ENCODE measurements around the gene PLCD1. TPM values are rescaled to one million over a fixed set of nuclear protein-coding genes. Genes with fewer than 3 reads are reported as not detected.

PLCD1 gene
- total and polyA plus RNA-seq, 4 donors, result 12.5 to 30.1 (median 26.4) TPM

GRCh38 chr3:38019658-38020341 is 9.6 kb downstream of the PLCD1 start:
- no peak for DNase-seq (ENCODE audit: low read depth in 4 of 6, low spot score in 6 of 6)
- Histone ChIP-seq H3K36me3 (ENCODE audit: control insufficient read depth, insufficient read depth, low read length) (peaks cover 40% of the 10 kb centered on the region), H3K9me3 (ENCODE audit: control insufficient read depth, insufficient read depth, low read length) (no peaks in the 10 kb centered on the region), H3K27ac (ENCODE audit: low read depth, low read length) (no peak overlapping the region), H3K27me3 (ENCODE audit: control insufficient read depth, insufficient read depth, low read length) (no peaks in the 10 kb centered on the region), H3K4me1 (ENCODE audit: control insufficient read depth, insufficient read depth, low read length) (peaks cover 17% of the 10 kb centered on the region), H3K4me3 (ENCODE audit: low read depth, low read length) (no peak overlapping the region)
- 89% methylated on average over 10 of the region's 10 CpGs for WGBS (ENCODE audit: insufficient coverage)

- Histone ChIP-seq H3K27me3 (ENCODE audit: control insufficient read depth, insufficient read depth, low read length) (no peaks in the 10 kb centered on the region), H3K27ac (ENCODE audit: low read depth, low read length) (no peak overlapping the region), H3K4me3 (ENCODE audit: low read depth, low read length) (no peak overlapping the region), H3K4me1 (ENCODE audit: control insufficient read depth, insufficient read depth, low read length) (peaks cover 8% of the 10 kb centered on the region), H3K9me3 (ENCODE audit: control insufficient read depth, insufficient read depth, low read length) (no peaks in the 10 kb centered on the region), H3K36me3 (ENCODE audit: control insufficient read depth, insufficient read depth, low read length) (peaks cover 40% of the 10 kb centered on the region)
- no peak for DNase-seq (ENCODE audit: low read depth in 4 of 6, low spot score in 6 of 6)
- 91% methylated on average over 11 of the region's 13 CpGs for whole genome bisulfite sequencing (ENCODE audit: insufficient coverage)
These were observed 10.9 kb downstream of the PLCD1 start for GRCh38 chr3:38018296-38019266.

- Histone ChIP-seq H3K36me3 (ENCODE audit: control insufficient read depth, insufficient read depth, low read length) (peaks cover 42% of the 10 kb centered on the region), H3K27ac (ENCODE audit: low read depth, low read length) (no peak overlapping the region), H3K9me3 (ENCODE audit: control insufficient read depth, insufficient read depth, low read length) (no peaks in the 10 kb centered on the region), H3K4me1 (ENCODE audit: control insufficient read depth, insufficient read depth, low read length) (peaks cover 8% of the 10 kb centered on the region), H3K4me3 (ENCODE audit: low read depth, low read length) (no peak overlapping the region), H3K27me3 (ENCODE audit: control insufficient read depth, insufficient read depth, low read length) (no peaks in the 10 kb centered on the region)
- WGBS (ENCODE audit: insufficient coverage), result 80% methylated on average over 7 of the region's 9 CpGs
- DNase-seq (ENCODE audit: low read depth in 4 of 6, low spot score in 6 of 6), result no peak
These were observed 11.8 kb downstream of the PLCD1 start for GRCh38 chr3:38017445-38018295.

- WGBS (ENCODE audit: insufficient coverage), result 94% methylated on average over 5 of the region's 6 CpGs
- no peak overlapping the region for H3K4me3 ChIP-seq (ENCODE audit: low read depth, low read length)
- DNase-seq (ENCODE audit: low read depth in 4 of 6, low spot score in 6 of 6), result no peak
- H3K27ac ChIP-seq (ENCODE audit: low read depth, low read length), result no peak overlapping the region
- H3K27me3 ChIP-seq (ENCODE audit: control insufficient read depth, insufficient read depth, low read length), result no peaks in the 10 kb centered on the region
- no peaks in the 10 kb centered on the region for H3K9me3 ChIP-seq (ENCODE audit: control insufficient read depth, insufficient read depth, low read length)
- peaks cover 8% of the 10 kb centered on the region for H3K4me1 ChIP-seq (ENCODE audit: control insufficient read depth, insufficient read depth, low read length)
- H3K36me3 ChIP-seq (ENCODE audit: control insufficient read depth, insufficient read depth, low read length), result peaks cover 46% of the 10 kb centered on the region
These were observed 12.5 kb downstream of the PLCD1 start for GRCh38 chr3:38016847-38017444.

- Histone ChIP-seq H3K27me3 (ENCODE audit: control insufficient read depth, insufficient read depth, low read length) (no peaks in the 10 kb centered on the region), H3K9me3 (ENCODE audit: control insufficient read depth, insufficient read depth, low read length) (no peaks in the 10 kb centered on the region), H3K27ac (ENCODE audit: low read depth, low read length) (no peak overlapping the region), H3K36me3 (ENCODE audit: control insufficient read depth, insufficient read depth, low read length) (peaks cover 49% of the 10 kb centered on the region), H3K4me3 (ENCODE audit: low read depth, low read length) (no peak overlapping the region), H3K4me1 (ENCODE audit: control insufficient read depth, insufficient read depth, low read length) (peaks cover 8% of the 10 kb centered on the region)
- no peak for DNase-seq (ENCODE audit: low read depth in 4 of 6, low spot score in 6 of 6)
- 98% methylated on average over 13 of the region's 13 CpGs for WGBS (ENCODE audit: insufficient coverage)
These were observed 13.0 kb downstream of the PLCD1 start for GRCh38 chr3:38016410-38016809.

GRCh38 chr3:38015984-38016383 is 13.5 kb downstream of the PLCD1 start:
- no peak overlapping the region for H3K27ac ChIP-seq (ENCODE audit: low read depth, low read length)
- no CpG with 5 or more reads among the region's 3 CpGs for WGBS (ENCODE audit: insufficient coverage)
- H3K9me3 ChIP-seq (ENCODE audit: control insufficient read depth, insufficient read depth, low read length), result no peaks in the 10 kb centered on the region
- H3K36me3 ChIP-seq (ENCODE audit: control insufficient read depth, insufficient read depth, low read length), result peaks cover 53% of the 10 kb centered on the region
- no peak overlapping the region for H3K4me3 ChIP-seq (ENCODE audit: low read depth, low read length)
- DNase-seq (ENCODE audit: low read depth in 4 of 6, low spot score in 6 of 6), result no peak
- H3K4me1 ChIP-seq (ENCODE audit: control insufficient read depth, insufficient read depth, low read length), result peaks cover 8% of the 10 kb centered on the region
- no peaks in the 10 kb centered on the region for H3K27me3 ChIP-seq (ENCODE audit: control insufficient read depth, insufficient read depth, low read length)

GRCh38 chr3:38015485-38015884 is 14.0 kb downstream of the PLCD1 start:
- WGBS (ENCODE audit: insufficient coverage), result 88% methylated on average over 1 of the region's 3 CpGs
- Histone ChIP-seq H3K9me3 (ENCODE audit: control insufficient read depth, insufficient read depth, low read length) (no peaks in the 10 kb centered on the region), H3K4me3 (ENCODE audit: low read depth, low read length) (no peak overlapping the region), H3K4me1 (ENCODE audit: control insufficient read depth, insufficient read depth, low read length) (peaks cover 8% of the 10 kb centered on the region), H3K27me3 (ENCODE audit: control insufficient read depth, insufficient read depth, low read length) (no peaks in the 10 kb centered on the region), H3K36me3 (ENCODE audit: control insufficient read depth, insufficient read depth, low read length) (peaks cover 58% of the 10 kb centered on the region), H3K27ac (ENCODE audit: low read depth, low read length) (no peak overlapping the region)
- DNase-seq (ENCODE audit: low read depth in 4 of 6, low spot score in 6 of 6), result no peak

- H3K4me3 ChIP-seq (ENCODE audit: low read depth, low read length), result no peak overlapping the region
- 87% methylated on average over 21 of the region's 21 CpGs for WGBS (ENCODE audit: insufficient coverage)
- H3K36me3 ChIP-seq (ENCODE audit: control insufficient read depth, insufficient read depth, low read length), result peaks cover 63% of the 10 kb centered on the region
These were observed 18.3 kb downstream of the PLCD1 start for GRCh38 chr3:38011111-38011510.

More at GRCh38 chr3:38011111-38011510, 18.3 kb downstream of the PLCD1 start:
- Histone ChIP-seq H3K9me3 (ENCODE audit: control insufficient read depth, insufficient read depth, low read length) (no peaks in the 10 kb centered on the region), H3K27ac (ENCODE audit: low read depth, low read length) (no peak overlapping the region), H3K27me3 (ENCODE audit: control insufficient read depth, insufficient read depth, low read length) (no peaks in the 10 kb centered on the region), H3K4me1 (ENCODE audit: control insufficient read depth, insufficient read depth, low read length) (peaks cover 3% of the 10 kb centered on the region)
- DNase-seq (ENCODE audit: low read depth in 4 of 6, low spot score in 6 of 6), result no peak

Measured in spinal cord (tissue), 10 donors.